Measurements from ENCODE around the gene OR4F15. TPM values are rescaled to one million over a fixed set of nuclear protein-coding genes. Genes with fewer than 3 reads are reported as not detected.

OR4F15 gene
- total RNA-seq, 4 donors from 2014 or later = not detected

- TF ChIP-seq POLR2A (IDR thresholded peaks at IDR 0.05) (no peak), CTCF (IDR thresholded peaks at IDR 0.05) (no peak)
- DNase-seq (ENCODE audit: low spot score in 2 of 2) = no peak
- intact Hi-C loops (cut with DNase I; ENCODE audit: low total_unique reads) = no loop called here
- WGBS, 2 donors = 52% methylated on average over 1 of the region's 1 CpG
- no peak overlapping the region for H3K4me3 ChIP-seq (ENCODE audit: low read depth, poor library complexity, severe bottlenecking)
Observed at GRCh38 chr15:101795455-101795854, 16.5 kb upstream of the OR4F15 start.

GRCh38 chr15:101799665-101800064, 12.3 kb upstream of the OR4F15 start:
- no peak overlapping the region for H3K4me3 ChIP-seq (ENCODE audit: low read depth, poor library complexity, severe bottlenecking)
- 60 to 67% methylated on average over 1 of the region's 1 CpG for WGBS, 2 donors
- intact Hi-C loops (cut with DNase I; ENCODE audit: low total_unique reads) = no loop called here
- DNase-seq (ENCODE audit: low spot score in 2 of 2) = no peak
- TF ChIP-seq CTCF (IDR thresholded peaks at IDR 0.05) = no peak
- TF ChIP-seq POLR2A (IDR thresholded peaks at IDR 0.05) = no peak

- H3K4me3 ChIP-seq (ENCODE audit: low read depth, poor library complexity, severe bottlenecking) = no peak overlapping the region
- intact Hi-C loops (cut with DNase I; ENCODE audit: low total_unique reads) = no loop called here
- 79 to 82% methylated on average over 1 of the region's 1 CpG for WGBS, 2 donors
- DNase-seq (ENCODE audit: low spot score in 2 of 2) = no peak
- TF ChIP-seq CTCF (IDR thresholded peaks at IDR 0.05) = no peak
- no peak for TF ChIP-seq POLR2A (IDR thresholded peaks at IDR 0.05)
Observed at GRCh38 chr15:101801048-101801447, 11.0 kb upstream of the OR4F15 start.

- intact Hi-C loops (cut with DNase I; ENCODE audit: low total_unique reads) = no loop called here
- no peak for TF ChIP-seq POLR2A (IDR thresholded peaks at IDR 0.05)
- no peak for TF ChIP-seq CTCF (IDR thresholded peaks at IDR 0.05)
- no peak within 1 kb of the TSS for H3K4me3 ChIP-seq (ENCODE audit: low read depth, poor library complexity, severe bottlenecking)
- DNase-seq (ENCODE audit: low spot score in 2 of 2) = no peak
- WGBS, 2 donors = 73 to 78% methylated on average over 2 of the region's 2 CpGs
Observed at GRCh38 chr15:101803209-101803608, 8.8 kb upstream of the OR4F15 start, which contains the start of gene OR4F6. TSS of gene OR4F6 (plus strand) at chr15:101803509. CDS start at chr15:101805720, 2,211 bp downstream.

- TF ChIP-seq CTCF (IDR thresholded peaks at IDR 0.05) = no peak
- TF ChIP-seq POLR2A (IDR thresholded peaks at IDR 0.05) = no peak
- intact Hi-C loops (cut with DNase I; ENCODE audit: low total_unique reads) = no loop called here
- no peak for DNase-seq (ENCODE audit: low spot score in 2 of 2)
- WGBS, 2 donors = 76 to 79% methylated on average over 5 of the region's 5 CpGs
- H3K4me3 ChIP-seq (ENCODE audit: low read depth, poor library complexity, severe bottlenecking) = no peak overlapping the region
Observed at GRCh38 chr15:101803676-101804075, 8.3 kb upstream of the OR4F15 start.

- intact Hi-C loops (cut with DNase I; ENCODE audit: low total_unique reads) = no loop called here
- DNase-seq (ENCODE audit: low spot score in 2 of 2) = no peak
- H3K4me3 ChIP-seq (ENCODE audit: low read depth, poor library complexity, severe bottlenecking) = no peak overlapping the region
- no peak for TF ChIP-seq POLR2A (IDR thresholded peaks at IDR 0.05)
- no peak for TF ChIP-seq CTCF (IDR thresholded peaks at IDR 0.05)
Observed at GRCh38 chr15:101804375-101804774, 7.6 kb upstream of the OR4F15 start.
